SKM-1 (cell line): Measurements from ENCODE around the gene FGF3.

Experiments used
- DNase-seq: peaks from one replicate; lab custom pipeline; 2025; ENCODE audit not compliant: unreplicated experiment; lab: John Stamatoyannopoulos, UW

FGF3 gene

GRCh38 chr11:69804769-69805508, 14.3 kb downstream of the FGF3 start:
- no peak for DNase-seq

DNA sequence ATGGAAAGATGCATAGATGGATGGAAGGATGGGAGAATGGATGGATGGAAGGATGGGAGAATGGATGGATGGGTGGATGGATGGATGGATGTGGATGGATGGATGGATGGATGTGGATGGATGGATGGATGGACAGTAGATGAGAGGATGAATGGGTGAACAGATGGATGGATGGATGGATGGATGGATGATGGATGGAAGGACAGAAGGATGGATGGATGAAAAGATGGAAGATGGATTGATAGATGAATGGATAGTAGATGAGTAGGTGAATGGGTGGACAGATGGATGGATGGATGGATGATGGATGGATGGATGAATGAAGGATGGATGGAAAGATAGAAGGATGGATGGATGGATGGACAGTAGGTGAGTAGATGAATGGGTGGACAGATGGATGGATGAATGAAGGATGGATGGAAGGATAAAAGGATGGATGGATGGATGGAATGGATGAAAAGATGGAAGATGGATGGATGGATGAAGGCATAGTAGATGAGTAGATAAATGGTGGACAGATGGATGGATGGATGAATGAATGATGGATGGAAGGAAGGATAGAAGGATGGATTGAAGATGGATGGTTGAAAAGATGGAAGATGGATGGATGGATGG, 15.5 kb downstream of the FGF3 start:
- DNase-seq, result no peak

- DNase-seq, result no peak
Measured at GRCh38 chr11:69803022-69803421, 16.2 kb downstream of the FGF3 start.

- DNase-seq, result no peak
Measured at GRCh38 chr11:69802590-69802989, 16.6 kb downstream of the FGF3 start.

DNA sequence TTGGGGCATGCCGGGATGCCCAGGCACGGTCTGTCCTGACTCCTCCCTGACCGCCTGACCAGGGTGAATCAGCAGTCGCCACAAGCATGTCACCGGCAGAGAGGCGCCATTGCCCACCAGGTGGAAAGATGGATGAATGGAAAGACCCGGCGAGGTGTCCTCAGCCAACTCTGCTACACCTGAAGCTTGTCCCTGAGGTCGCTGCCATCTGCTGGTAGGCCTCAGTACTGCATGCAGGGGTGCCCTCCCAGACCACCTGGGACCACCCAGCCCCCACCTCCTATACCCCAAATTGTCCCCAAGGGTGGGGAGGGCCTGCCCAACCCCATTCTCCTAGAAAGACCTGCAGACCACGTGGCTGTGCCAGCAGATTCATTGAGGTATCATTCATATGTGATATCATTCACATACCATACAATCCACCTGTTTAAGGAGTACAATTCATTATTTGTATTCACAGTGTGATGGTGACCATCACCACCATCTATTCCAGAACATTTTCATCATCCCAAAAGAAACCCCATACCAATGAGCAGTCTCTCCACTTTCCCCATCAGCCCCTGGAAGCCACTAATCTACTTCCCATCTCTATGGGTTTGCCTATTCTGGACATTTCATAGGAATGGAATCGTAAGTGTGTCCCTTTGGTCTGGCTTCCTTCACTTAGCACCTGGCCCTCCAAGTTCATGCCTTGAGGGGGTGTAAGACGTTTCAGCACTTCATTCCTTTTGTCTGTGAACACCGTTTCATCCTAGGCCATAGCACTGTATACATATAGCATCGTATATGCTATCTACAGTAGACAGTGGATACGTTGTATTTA, 17.5 kb downstream of the FGF3 start:
- no peak for DNase-seq

DNA sequence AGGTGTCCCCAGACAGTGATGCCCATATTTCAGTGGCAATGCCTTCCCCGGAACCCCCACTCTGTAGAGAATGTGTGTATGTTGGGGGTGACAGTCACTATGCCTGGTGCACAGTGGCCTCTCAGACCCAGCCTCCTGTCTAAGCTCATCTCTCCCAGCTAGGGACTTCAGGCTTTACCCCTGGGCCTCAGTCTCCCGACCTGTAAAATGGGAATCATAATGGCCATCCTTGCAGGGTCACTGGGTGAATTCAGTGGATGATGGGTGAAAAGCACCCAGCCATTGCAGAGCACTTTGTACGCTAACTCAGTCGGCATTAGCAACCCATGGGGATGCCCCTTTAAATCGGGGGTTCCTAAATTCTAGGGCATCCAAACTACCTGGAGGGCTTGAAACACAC, 18.9 kb downstream of the FGF3 start:
- DNase-seq, result no peak

DNA sequence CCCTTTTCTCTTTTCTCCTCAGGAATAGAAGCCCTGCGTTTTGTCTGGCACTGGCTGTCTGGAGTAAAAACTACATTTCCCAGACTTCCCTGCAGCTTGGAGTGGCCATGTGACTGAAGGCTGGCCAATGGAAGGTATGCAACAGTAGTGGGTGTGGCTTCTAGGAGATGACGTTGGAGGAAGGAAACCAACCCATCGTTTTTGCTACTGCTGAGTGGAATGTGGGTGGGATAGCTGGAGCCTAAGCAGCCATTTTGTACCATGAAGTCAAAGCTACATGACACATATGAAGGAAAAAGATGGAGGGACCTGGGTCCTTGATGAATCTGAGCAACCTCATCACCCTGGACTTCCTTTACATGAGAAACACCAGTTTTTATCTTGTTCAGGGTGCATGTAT, 19.6 kb downstream of the FGF3 start:
- DNase-seq, result no peak

DNA sequence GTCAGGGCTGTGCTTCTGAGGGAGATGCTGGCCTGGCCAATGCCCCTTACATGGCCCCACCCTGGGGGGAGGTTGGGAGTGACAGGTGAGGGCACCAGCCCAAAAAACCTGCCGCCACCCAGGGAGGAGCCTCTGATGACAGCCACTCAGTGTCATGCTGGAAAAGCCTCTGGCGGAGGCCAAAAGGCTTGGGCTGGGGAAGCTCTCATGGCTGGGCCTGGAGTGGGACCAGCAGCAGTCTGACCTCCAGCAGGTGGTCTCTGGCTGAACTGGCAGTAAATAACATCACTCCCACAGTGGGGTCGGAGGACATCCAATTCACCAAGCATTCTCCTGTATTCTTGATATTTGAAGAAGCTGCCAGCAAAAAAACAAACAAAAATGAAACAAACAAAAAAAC, 20.1 kb downstream of the FGF3 start:
- no peak for DNase-seq

GRCh38 chr11:69797737-69798528, 21.3 kb downstream of the FGF3 start:
- no peak for DNase-seq

DNA sequence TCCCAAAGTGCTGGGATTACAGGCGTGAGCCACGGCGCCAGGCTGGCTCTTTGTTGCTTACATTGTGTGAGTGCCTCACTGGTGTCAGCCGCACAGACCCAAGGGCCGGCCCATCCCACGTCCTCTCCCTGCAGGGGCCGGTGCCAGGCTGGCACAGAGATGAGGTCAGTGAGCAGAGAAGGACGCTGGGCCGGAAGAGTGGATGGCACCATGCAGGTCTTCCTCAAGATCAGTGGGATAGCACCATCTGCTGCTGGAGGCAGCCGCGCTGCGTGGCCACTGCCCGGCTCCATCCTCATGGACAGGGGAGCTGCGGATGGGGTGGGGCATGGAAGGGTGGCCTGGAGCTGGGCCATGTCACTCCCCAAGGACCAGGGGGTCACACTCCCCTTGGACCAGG, 22.1 kb downstream of the FGF3 start:
- DNase-seq, result no peak

DNA sequence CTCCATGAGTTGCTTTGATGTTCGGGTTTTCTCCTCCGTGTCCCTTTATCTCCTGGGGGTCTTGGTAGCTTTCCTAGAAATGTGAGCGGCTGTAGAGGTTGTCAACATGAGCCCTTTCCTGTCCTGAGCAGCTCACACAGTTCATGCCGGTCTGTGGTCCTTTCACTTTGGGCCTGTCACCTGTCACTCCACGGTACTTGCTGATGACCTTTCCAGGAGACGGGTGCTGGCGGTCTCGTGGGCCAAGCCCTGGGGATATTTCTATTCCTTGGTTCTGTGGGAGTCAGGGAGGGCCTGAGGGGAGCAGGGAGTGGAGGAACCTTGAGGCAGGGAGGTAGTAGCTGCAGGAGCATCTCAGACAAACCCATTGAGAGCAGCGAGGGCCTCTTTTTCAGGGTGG, 23.2 kb downstream of the FGF3 start:
- DNase-seq, result no peak

- no peak for DNase-seq
Measured at GRCh38 chr11:69791276-69792180, 27.7 kb downstream of the FGF3 start.

DNA sequence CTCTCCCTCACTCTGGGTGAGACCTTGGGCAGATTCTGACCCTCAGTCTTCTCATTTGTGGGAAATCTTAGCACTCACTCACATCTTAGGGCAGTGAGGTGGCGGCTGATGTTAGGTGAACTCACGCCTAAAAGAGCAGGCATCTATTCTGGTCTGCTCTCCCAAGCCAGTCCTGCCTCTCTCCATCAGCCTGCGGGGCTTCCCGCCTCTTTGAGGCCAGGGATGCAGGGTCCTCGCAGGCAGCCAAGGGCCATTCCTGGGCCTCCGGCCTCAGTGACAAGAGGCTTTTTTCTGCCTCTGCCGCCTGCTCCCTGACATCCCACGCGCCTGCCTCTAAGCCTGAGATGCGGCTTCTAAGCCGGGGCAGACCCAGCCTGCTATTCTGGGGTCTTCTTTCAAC, 30.3 kb downstream of the FGF3 start:
- no peak for DNase-seq

DNA sequence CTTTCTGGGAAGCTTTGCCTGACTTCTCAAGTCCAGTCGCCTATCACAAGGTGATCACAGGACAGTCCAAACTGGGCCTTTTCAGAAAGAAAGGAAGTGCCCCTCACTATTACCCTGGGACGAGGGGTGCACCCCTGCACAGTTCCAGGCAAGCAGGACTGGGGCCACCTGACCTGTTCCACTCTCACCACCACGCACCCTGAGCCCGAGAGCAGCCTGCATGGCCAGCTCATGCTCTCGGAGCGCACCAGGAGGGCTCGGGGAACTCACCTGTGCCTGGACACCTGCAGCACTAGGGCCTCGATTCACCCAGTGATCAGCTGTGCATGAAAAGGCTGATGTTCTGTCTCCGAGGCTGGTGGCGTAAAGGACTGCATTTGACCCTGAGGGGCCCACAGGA, 31.3 kb downstream of the FGF3 start:
- no peak for DNase-seq

- DNase-seq, result no peak
Measured at GRCh38 chr11:69787457-69787856, 31.8 kb downstream of the FGF3 start.

- DNase-seq, result no peak
Measured at GRCh38 chr11:69781241-69781640, 38.0 kb downstream of the FGF3 start.

DNA sequence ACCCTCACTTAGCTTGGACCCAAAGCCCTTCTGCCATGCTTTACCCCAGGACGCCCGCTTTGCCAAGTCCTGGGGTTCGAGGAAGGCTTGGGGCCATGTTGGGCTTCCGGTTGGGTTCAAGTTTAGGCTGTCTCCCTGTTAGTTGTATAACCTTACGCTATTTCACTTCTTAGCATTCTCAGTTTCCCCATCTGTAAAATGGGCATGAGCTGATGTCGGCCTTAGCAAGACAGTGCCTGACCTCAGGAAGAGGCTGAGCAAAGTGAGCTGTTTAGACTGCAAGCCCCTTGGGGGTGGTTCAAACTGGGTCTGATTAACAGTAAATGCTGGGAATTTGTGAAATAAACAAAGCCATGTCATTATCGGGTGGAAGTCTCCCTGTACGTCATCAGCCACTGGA, 40.8 kb downstream of the FGF3 start:
- DNase-seq, result no peak

DNA sequence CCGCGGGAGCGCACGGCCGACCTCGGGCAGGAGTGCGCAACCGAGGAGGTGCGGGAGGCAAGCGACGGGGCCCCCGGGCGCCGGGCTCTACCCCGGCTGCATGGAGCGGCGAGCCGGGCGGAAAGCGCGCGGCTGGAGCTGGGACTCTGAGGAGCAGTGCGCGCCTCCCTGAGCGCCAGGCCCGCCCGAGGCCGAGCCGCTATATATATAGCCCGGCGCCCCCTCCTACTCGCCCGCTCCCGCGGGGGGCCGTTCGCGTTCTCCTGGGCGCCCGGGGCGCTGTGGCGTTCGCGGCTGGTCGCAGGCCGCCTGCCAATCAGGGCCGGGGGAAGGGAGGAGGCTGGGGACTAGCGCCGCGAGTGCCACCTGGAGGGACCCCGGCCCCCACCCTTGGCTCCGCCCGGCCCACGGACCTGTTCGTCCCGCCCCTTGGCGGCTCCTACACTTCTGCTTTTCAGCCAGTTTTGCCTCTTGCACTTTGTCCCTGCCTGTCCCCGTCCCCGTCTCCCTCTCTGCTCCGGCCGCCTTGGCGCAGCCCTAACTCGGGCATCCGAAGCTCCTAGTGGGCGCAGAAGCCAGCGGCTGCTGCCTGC, 44.0 kb downstream of the FGF3 start, which contains the start of gene FGF4:
FGF4 (minus strand) TSS at position 179 of the 593 bp plus-strand sequence. CDS start 257 bp downstream, outside the sequence.
- no peak for DNase-seq

GRCh38 chr11:69774354-69775162, 44.7 kb downstream of the FGF3 start:
- no peak for DNase-seq
